ENCODE data around the gene ZC3H12C.
"Not testable (repeated sequence)": the region's sequence is repeated elsewhere in the genome, so short reads cannot be mapped to it uniquely, and the experiment has no call there.

Gene ZC3H12C

GRCh38 chr11:110186456-110186855, 93.3 kb downstream of the ZC3H12C start:
- DNase-seq, result no peak

- no peak for DNase-seq
Observed at GRCh38 chr11:110186867-110187266, 93.7 kb downstream of the ZC3H12C start.

GRCh38 chr11:110187731-110188130, 94.5 kb downstream of the ZC3H12C start:
- DNase-seq, result no peak

GRCh38 chr11:110190885-110191284, 97.7 kb downstream of the ZC3H12C start:
- DNase-seq, result no peak

GRCh38 chr11:110192604-110193282, 99.6 kb downstream of the ZC3H12C start:
- DNase-seq, result peak; percentile 16

- DNase-seq, result not testable (repeated sequence)
Observed at GRCh38 chr11:110194211-110194766, 101.1 kb downstream of the ZC3H12C start.

GRCh38 chr11:110196241-110196754, 103.1 kb downstream of the ZC3H12C start:
- DNase-seq, result no peak

GRCh38 chr11:110196884-110197420, 103.8 kb downstream of the ZC3H12C start:
- no peak for DNase-seq

GRCh38 chr11:110198031-110198729, 105.0 kb downstream of the ZC3H12C start:
- no peak for DNase-seq

GRCh38 chr11:110199184-110199981, 106.2 kb downstream of the ZC3H12C start:
- no peak for DNase-seq

GRCh38 chr11:110200241-110200640, 107.0 kb downstream of the ZC3H12C start:
- DNase-seq, result no peak

- no peak for DNase-seq
Observed at GRCh38 chr11:110200836-110201235, 107.6 kb downstream of the ZC3H12C start.

GRCh38 chr11:110207123-110207522, 113.9 kb downstream of the ZC3H12C start:
- no peak for DNase-seq

GRCh38 chr11:110208678-110209312, 115.6 kb downstream of the ZC3H12C start:
- not testable (repeated sequence) for DNase-seq

- not testable (repeated sequence) for DNase-seq
Observed at GRCh38 chr11:110209313-110209694, 116.1 kb downstream of the ZC3H12C start.

- DNase-seq, result no peak
Observed at GRCh38 chr11:110217223-110217877, 124.2 kb downstream of the ZC3H12C start.

- no peak for DNase-seq
Observed at GRCh38 chr11:110217936-110218335, 124.7 kb downstream of the ZC3H12C start.

GRCh38 chr11:110219006-110219785, 126.0 kb downstream of the ZC3H12C start:
- DNase-seq, result no peak

All from hematopoietic multipotent progenitor cell treated with erythropoietin and hydrocortisone succinate and interleukin-3 and kit ligand, for 6 days (in vitro differentiated cells).